HG02610 (cell line): Measurements from ENCODE around the gene NTSR1.
"Not testable (repeated sequence)": the region's sequence is repeated elsewhere in the genome, so short reads cannot be mapped to it uniquely, and the experiment has no call there.

Experiments used
- ATAC-seq: cut with Tn5 transposase; IDR thresholded peaks from one replicate; pipeline ENCODE4 v1.9.1; 2021; ENCODE audit warnings: mild to moderate bottlenecking, moderate library complexity; ENCODE audit not compliant: unreplicated experiment

The NTSR1 gene

GRCh38 chr20:62671765-62672164, 36.9 kb upstream of the NTSR1 start:
- ATAC-seq, result no peak

- no peak for ATAC-seq
Observed at GRCh38 chr20:62674370-62674769, 34.3 kb upstream of the NTSR1 start.

- no peak for ATAC-seq
Observed at GRCh38 chr20:62675156-62675876, 33.3 kb upstream of the NTSR1 start.

GRCh38 chr20:62675877-62676260, 32.8 kb upstream of the NTSR1 start:
- ATAC-seq, result no peak

- ATAC-seq, result no peak
Observed at GRCh38 chr20:62676976-62677375, 31.7 kb upstream of the NTSR1 start.

GRCh38 chr20:62677678-62678077, 31.0 kb upstream of the NTSR1 start:
- ATAC-seq, result no peak

- no peak for ATAC-seq
Observed at GRCh38 chr20:62678553-62678952, 30.1 kb upstream of the NTSR1 start.

- ATAC-seq, result no peak
Observed at GRCh38 chr20:62679978-62680589, 28.6 kb upstream of the NTSR1 start.

- ATAC-seq, result no peak
Observed at GRCh38 chr20:62682912-62683517, 25.6 kb upstream of the NTSR1 start.

GRCh38 chr20:62683660-62684322, 24.8 kb upstream of the NTSR1 start:
- ATAC-seq, result not testable (repeated sequence)

GRCh38 chr20:62684981-62685380, 23.7 kb upstream of the NTSR1 start:
- no peak for ATAC-seq

GRCh38 chr20:62685781-62686555, 22.7 kb upstream of the NTSR1 start:
- no peak for ATAC-seq

GRCh38 chr20:62686869-62687830, 21.5 kb upstream of the NTSR1 start:
- no peak for ATAC-seq

GRCh38 chr20:62688083-62688482, 20.6 kb upstream of the NTSR1 start:
- ATAC-seq, result no peak

GRCh38 chr20:62688855-62689460, 19.7 kb upstream of the NTSR1 start:
- ATAC-seq, result no peak

- no peak for ATAC-seq
Observed at GRCh38 chr20:62689861-62690260, 18.8 kb upstream of the NTSR1 start.

- no peak for ATAC-seq
Observed at GRCh38 chr20:62690261-62690820, 18.3 kb upstream of the NTSR1 start.

GRCh38 chr20:62691487-62691886, 17.1 kb upstream of the NTSR1 start:
- ATAC-seq, result no peak

GRCh38 chr20:62692176-62692575, 16.5 kb upstream of the NTSR1 start:
- no peak for ATAC-seq
